Mammary epithelial cell (primary cell): Measurements from ENCODE around the gene TBC1D22B.

Experiments used
- EZH2 ChIP-seq: IDR thresholded peaks from 2 replicates; pipeline ENCODE4 v1.6.1; 2012; ENCODE audit warnings: low read length, inconsistent platforms, borderline replicate concordance
- TF ChIP-seq, protein P1 (sequence below), 2 donors: IDR thresholded peaks in 1 of 2; conservative IDR thresholded peaks in 1 of 2; 2 replicates each; pipeline ENCODE4 v1.5.1; 2011 to 2012; ENCODE audit warnings: inconsistent platforms in 2 of 2, low read length in 2 of 2, mild to moderate bottlenecking in 2 of 2, control low read depth in 1 of 2, low read depth in 1 of 2; ENCODE audit not compliant: insufficient read depth in 1 of 2; ENCODE audit errors: extremely low read depth in 1 of 2

DNA sequence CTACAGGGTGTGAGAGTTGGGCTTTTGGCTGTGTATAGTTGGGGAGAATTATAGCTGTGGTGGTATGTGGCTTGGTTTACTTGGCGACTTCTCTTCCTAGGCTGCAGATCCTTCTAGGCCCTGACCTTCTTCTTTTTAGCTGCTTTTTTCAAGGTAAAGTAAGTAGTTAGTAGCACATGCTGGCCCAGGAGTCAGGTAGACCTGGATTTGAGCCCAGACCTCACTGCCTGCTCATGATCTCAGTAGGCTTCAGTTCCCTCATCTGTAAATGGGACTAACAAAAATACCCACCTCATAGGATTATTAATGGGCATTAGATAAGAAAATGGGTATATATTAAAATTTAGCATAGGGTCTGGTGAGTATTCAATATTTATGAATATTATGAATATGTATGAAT is 17.8 kb downstream of the TBC1D22B start:
- TF ChIP-seq, protein P1, sequence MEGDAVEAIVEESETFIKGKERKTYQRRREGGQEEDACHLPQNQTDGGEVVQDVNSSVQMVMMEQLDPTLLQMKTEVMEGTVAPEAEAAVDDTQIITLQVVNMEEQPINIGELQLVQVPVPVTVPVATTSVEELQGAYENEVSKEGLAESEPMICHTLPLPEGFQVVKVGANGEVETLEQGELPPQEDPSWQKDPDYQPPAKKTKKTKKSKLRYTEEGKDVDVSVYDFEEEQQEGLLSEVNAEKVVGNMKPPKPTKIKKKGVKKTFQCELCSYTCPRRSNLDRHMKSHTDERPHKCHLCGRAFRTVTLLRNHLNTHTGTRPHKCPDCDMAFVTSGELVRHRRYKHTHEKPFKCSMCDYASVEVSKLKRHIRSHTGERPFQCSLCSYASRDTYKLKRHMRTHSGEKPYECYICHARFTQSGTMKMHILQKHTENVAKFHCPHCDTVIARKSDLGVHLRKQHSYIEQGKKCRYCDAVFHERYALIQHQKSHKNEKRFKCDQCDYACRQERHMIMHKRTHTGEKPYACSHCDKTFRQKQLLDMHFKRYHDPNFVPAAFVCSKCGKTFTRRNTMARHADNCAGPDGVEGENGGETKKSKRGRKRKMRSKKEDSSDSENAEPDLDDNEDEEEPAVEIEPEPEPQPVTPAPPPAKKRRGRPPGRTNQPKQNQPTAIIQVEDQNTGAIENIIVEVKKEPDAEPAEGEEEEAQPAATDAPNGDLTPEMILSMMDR (conservative IDR thresholded peaks at IDR 0.05 in 1 of 2, IDR thresholded peaks at IDR 0.05 in 1 of 2; ENCODE audit: extremely low read depth in 1 of 2, insufficient read depth in 1 of 2, low read depth in 1 of 2, low read length in 2 of 2): no peak
- TF ChIP-seq EZH2: no peak
